Activated CD4-positive, alpha-beta T cell treated with anti-CD3 and anti-CD28 coated beads, Interleukin-2, amount 50 U/mL, for 16 hours (primary cell): Measurements from ENCODE around the gene EHMT2.
"Not testable (repeated sequence)": the region's sequence is repeated elsewhere in the genome, so short reads cannot be mapped to it uniquely, and the experiment has no call there.

ENCODE experiments used
- DNase-seq: peaks from one replicate; pipeline ENCODE4 v3.0.0-alpha.2; 2020

EHMT2 gene

DNA sequence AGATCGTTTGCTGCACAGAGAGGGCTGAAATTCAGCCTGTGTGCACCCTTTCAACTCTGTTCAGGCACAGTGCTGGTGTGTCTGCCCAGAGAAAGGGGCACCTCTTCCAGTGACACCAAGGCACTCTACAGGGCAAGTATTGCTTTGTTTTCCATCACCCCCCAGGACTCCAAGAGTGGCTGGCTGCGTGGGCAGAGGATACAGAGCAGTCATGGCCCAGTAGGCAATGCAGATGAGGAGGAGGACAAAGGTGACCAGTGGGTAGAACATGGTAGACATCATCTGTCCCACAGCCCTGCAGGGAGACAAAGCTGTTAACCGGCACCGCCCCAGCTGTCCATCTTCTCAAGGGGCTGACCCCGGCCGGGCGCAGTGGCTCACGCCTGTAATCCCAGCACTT, 28.2 kb downstream of the EHMT2 start:
- no peak for DNase-seq

DNA sequence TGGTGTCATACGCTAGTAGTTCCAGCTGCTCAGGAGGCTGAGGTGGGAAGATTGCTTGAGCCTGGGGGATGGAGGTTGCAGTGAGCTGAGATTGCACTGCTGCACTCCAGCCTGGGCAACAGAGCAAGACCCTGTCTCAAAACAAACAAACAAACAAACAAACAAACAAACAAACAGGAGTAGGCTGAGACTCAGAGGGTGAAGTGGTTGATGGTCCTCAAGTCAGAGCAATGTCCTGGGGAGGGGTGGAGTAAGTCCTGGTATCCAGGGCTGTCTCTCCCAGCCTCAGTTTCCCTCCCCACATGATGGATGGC, 28.9 kb downstream of the EHMT2 start:
- DNase-seq, result not testable (repeated sequence)

DNA sequence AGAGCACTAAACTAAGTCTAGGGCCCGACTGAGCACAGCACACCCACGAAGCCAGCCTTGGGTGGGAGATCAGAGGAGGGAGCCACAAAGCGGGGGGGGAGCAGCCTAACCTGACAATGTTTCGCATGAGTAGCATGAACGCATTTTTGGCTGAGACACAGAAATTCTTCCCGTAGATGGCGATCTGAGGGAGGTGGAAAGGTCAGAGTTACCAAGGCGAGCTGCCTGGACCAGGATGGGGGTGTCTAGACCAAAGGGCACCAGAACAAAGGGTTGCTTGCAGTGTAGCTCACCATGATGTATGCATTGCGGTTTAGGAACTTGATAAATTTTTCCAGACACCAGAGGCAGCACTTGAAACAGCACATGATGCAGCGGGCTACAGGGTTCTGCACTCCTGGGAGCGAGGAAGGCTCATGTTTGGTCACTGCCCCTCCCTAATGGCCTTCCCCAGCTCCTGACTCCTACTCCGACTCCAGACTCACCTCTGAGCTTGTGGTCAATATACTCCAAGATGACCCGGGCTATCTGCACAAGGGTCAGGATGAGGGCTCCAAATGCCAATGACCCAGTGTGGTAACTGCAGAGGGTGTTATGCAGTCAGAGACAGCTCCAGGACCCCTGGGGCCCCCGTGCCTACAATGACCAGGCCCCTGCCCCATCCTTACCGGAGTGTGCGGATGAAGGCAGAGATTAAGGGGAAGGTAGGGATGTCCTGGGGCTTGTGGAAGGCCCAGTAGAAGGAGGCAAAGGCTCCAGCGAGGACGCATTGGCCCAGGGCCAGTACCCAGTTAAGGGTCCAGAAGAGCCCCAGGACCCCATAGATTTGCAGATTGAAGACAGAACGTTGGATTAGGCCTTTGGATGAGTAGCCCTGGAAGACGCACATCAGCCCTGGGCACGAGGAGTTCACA, 32.0 kb downstream of the EHMT2 start:
- no peak for DNase-seq

GRCh38 chr6:31864818-31865204, 32.7 kb downstream of the EHMT2 start:
- DNase-seq, result no peak

- DNase-seq, result not testable (repeated sequence)
Measured at GRCh38 chr6:31864123-31864562, 33.4 kb downstream of the EHMT2 start.

DNA sequence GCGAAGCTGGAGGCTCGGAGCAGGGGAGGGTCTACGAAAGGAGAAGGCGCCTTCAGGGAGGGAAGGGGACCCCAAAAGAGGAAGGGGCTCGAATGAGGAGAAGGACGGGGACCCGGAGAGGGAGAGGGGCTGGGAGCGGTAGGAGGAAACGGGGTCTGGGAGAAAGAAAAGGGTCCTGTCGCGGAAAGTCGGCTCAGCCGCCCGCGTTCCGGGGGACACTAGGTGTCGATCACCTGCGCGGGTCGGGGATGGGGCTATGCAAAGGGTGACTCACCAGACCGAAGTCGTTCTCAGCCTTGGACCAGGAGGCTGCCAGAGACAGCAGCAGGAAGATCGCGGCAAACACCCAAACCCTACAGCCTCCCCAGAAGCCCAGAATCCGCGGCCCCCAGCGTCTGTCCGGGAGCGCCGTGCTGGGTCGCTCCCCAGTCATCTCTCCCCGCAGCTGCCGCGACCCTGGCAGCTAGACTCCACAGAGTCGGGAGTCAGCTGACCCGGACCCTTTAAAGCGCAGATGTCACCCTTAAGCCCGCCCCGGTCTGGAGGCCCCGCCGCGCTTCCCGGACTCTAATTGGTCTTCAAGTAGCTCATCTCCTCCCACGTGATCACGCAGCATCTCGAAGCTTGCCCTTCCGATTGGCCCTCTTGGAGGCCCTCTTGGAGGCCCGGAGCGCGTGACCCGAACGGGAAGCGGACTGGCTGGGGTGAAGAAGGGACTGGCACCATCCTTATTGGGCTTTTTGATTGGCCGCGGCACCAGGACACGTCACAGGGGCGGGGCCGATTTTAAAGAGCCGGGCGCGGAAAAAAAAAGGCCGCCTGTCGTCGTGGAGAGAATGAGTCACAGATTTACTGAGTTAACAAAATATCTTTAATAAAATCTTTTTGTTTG, 34.9 kb downstream of the EHMT2 start, which contains the start of gene NEU1:
Gene NEU1 (minus strand): TSS at position 478 of the 892 bp plus-strand sequence. CDS start 45 bp downstream, at position 433.
- peak; percentile 100 for DNase-seq

DNA sequence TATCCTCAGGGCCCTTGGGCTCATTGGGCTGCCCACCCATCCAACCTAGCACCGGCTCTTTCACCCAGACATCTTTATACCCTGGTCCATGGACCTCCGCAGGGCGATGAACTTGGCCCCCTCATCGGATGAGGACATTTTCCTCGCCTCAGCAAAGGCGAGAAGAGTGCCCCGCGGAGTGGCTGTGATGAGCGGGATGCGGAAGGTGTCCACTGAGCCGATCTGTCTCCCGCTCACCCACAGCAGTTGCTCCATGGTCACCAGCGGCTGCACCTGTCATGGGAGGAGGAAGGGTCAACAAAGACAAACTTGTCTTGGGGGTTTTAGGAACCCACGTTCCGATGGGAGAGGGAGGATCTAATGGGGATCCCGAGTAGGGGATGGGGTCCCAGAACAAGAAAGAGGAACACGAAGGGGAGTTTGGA, 35.6 kb downstream of the EHMT2 start:
- no peak for DNase-seq

GRCh38 chr6:31861150-31861549, 36.3 kb downstream of the EHMT2 start:
- no peak for DNase-seq

DNA sequence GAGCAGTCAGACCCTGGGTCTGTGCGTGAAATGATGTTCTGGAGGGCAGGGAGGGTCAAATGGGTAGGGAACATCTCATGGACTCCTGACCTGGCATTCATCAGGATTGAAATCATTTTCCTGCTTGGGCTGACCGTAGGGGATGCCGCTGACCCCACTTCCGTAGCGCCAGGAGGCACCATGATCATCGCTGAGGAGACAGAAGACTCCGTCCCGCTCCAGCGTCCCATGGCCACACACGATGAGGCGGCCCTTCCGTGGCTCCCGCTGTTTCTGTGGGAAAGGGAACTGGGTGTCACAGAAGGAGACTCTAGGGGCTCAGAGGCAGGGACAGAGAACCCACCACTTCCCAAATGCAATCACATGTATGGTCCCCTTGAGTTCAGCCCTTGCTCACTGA, 37.1 kb downstream of the EHMT2 start:
- DNase-seq, result no peak

DNA sequence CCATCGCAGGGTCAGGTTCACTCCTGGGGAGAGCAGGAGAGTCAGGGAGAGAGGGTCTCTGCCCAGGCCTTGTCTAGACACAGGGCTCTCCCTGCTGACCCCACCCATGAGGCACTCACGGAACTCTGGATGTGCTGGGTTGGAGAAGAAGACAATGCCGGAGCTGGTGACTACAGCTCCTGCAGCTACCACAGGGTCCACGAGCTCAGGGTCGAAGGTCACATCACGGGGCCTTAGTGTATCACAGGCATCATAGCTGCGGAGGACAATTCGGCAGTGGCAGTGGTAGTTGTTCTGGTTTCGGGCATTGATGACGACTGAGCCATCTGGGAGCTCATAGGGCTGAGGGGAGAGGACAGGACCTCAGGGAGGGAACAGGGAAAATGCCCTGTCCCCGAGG, 37.6 kb downstream of the EHMT2 start:
- no peak for DNase-seq

GRCh38 chr6:31858707-31859106, 38.8 kb downstream of the EHMT2 start:
- no peak for DNase-seq

- DNase-seq, result not testable (repeated sequence)
Measured at GRCh38 chr6:31857774-31858173, 39.7 kb downstream of the EHMT2 start.

DNA sequence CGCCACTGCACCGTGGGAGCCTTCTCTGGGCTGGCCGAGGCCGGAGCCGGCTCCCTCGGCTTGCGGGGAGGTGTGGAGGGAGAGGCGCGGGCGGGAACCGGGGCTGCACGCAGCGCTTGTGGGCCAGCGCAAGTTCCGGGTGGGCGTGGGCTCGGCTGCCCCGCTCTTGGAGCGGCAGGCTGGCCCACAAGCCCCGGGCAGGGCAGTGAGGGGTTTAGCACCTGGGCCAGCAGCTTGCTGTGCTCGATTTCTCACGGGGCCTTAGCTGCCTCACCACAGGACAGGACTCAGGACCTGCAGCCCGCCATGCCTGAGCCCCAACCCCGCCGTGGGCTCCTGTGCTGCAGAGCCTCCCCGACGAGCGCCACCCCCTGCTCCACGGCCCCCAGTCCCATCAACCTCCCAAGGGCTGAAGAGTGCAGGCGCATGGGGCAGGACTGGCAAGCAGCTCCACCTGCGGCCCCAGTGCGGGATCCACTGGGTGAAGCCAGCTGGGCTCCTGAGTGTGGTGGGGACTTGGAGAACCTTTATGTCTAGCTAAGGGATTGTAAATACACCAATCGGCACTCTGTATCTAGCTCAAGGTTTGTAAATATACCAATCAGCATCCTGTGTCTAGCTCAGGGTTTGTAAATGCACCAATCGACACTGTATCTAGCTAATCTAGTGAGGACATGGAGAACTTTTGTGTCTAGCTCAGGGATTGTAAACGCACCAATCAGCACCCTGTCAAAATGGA, 45.3 kb downstream of the EHMT2 start:
- DNase-seq, result not testable (repeated sequence)

- no peak for DNase-seq
Measured at GRCh38 chr6:31851485-31851832, 46.0 kb downstream of the EHMT2 start.

DNA sequence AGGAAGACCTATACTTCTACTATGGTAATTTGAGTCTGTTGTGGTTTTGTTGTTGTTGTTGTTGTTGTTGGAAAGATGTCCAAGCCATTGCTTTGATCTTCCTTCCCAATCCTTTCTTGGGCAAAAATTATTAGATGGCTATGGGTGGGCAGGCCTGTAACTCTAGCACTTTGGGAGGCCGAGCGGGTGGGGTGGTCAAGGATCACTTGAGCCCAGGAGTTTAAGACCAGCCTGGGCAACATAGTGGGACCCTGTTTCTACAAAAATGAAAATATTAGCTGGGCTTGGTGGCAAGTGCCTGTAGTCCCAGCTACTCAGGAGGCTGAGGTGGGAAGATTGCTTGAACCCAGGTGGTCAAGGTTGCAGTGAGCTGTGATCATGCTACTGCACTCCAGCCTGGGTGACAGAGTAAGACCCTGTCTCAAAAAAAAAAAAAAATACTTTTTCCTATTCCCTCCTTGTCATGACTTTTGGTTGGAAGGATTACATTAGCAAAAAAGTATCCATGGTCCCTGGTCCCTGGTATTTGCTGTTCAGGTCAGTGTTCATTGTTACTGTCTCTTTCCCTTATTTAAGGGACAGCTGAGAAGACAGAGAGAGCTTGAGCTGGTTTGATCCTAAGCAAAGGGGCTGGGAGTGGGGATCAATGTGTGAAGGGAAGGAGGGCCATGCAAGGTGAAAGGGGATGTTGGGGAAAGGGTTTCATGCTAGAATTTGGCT, 46.6 kb downstream of the EHMT2 start:
- no peak for DNase-seq

DNA sequence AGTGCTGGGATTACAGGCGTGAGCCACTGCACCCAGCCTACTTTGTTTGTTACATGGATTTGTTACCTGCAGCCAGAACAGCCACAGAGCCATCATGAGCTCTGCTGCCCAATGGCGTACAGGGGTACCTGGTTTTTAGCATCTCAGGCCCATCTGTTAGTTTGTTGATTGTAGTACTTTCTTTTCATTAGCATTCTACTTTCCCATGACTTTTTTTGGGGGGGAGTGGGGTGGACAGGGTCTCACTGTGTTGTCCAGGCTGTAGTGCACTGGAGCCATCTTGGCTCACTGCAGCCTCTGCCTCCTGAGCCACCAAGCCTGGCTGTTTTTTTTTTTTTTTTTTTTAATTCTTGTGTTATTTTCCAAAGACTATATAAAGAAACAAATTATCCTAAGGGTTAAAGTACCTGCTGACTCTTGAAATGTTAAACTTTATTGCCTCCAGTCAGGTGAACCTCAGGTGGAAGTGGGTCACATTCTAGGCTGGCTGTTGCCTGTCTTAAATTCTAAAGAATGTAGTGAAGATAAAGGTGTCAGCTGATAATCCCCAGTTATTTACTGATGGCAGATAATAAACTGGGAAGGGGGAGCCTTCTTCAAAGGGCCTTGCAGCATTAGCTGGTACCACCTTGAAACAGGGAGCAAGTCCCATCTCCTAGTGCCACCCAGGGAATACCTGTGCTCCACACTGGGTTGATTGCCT, 50.1 kb downstream of the EHMT2 start:
- DNase-seq, result no peak

DNA sequence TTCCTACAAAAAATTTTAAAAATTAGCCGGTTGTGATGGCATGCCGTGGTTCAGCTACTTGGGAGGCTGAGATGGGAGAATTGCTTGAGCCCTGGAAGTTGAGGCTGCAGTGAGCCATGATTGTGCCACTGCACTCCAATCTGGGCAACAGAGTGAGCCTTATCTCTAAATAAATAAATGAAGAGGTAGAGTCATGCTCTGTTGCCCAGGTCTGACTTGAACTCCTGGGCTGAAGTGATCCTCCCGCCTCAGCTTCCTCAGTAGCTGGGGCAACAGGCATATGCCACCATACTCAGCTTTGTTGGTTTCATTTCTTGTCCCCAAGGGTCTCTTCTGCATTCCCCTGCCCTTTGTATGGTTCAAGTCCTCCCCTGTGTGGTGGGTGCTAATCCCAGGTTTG, 53.0 kb downstream of the EHMT2 start:
- no peak for DNase-seq

DNA sequence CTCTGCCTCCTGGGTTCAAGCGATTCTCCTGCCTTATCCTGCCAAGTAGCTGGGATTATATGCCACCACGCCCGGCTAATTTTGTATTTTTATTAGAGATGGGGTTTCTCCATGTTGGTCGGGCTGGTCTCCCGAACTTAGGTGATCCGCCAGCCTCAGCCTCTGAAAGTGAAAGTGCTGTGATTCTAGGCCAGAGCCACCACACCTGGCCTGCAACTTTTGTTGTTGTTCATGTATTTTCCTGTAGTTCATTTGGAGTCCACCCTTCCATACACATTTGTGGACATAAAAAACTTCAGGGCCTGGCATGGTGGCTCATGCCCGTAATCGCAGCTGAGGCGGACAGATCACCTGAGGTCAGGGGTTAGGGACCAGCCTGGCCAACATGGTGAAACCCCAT, 55.4 kb downstream of the EHMT2 start:
- DNase-seq, result no peak

- not testable (repeated sequence) for DNase-seq
Measured at GRCh38 chr6:31839779-31840126, 57.7 kb downstream of the EHMT2 start.

GRCh38 chr6:31838968-31839367, 58.5 kb downstream of the EHMT2 start:
- DNase-seq, result no peak

GRCh38 chr6:31838114-31838553, 59.4 kb downstream of the EHMT2 start:
- not testable (repeated sequence) for DNase-seq
